ENCODE data around the gene SUGCT. TPM values are rescaled to one million over a fixed set of nuclear protein-coding genes. Genes with fewer than 3 reads are reported as not detected.

SUGCT gene
- total and polyA plus RNA-seq, 10 donors, result 1.4 to 13.6 (median 2.5) TPM

GRCh38 chr7:40482845-40483244, 348.0 kb downstream of the SUGCT start:
- TF ChIP-seq POLR2AphosphoS5 (IDR thresholded peaks at IDR 0.05) (no peak), POLR2A (IDR thresholded peaks at IDR 0.05) (no peak), CTCF (IDR thresholded peaks at IDR 0.05 in 8 of 11, conservative IDR thresholded peaks at IDR 0.05 in 3 of 11) (no peak)
- H3K27ac ChIP-seq, result no peak overlapping the region
- H3K9me3 ChIP-seq, result no peaks in the 10 kb centered on the region
- 54 to 70% (median 65%) methylated on average over 3 of the region's 3 CpGs for WGBS, 5 donors
- DNase-seq, result no peak
- H3K36me3 ChIP-seq, result no peaks in the 10 kb centered on the region
- H3K4me3 ChIP-seq, result no peak overlapping the region
- H3K4me1 ChIP-seq, result no peaks in the 10 kb centered on the region
- intact Hi-C loops (cut with DNase I; ENCODE audit: low total_unique reads), result no loop called here
- no peaks in the 10 kb centered on the region for H3K27me3 ChIP-seq (replicated peaks in 1 of 7)

DNA sequence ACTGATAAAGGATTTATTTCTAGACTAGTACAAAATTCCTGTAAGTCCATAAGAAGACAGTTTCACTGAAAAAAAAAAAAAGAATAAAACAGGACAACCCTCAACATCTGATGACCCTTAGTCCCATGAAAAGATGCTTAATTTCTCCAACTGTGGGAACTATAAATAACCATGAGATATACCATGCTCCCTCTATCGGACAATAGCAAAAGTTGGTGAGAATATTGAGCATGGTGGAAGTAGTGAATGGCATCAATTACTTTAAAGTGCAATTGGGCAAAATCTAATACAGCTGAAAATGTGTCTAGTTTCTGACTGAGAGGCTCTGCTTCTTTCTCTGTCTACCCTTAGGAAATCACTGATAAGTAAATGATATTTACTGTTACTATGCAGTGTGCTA, 348.8 kb downstream of the SUGCT start:
- peaks cover 0 to 4% (median 0%) of the 10 kb centered on the region in 8 donors for H3K9me3 ChIP-seq
- TF ChIP-seq POLR2A (IDR thresholded peaks at IDR 0.05) (no peak), POLR2AphosphoS5 (IDR thresholded peaks at IDR 0.05) (no peak), CTCF (IDR thresholded peaks at IDR 0.05 in 8 of 11, conservative IDR thresholded peaks at IDR 0.05 in 3 of 11) (no peak)
- intact Hi-C loops (cut with DNase I; ENCODE audit: low total_unique reads), result no loop called here
- DNase-seq, result no peak
- no peaks in the 10 kb centered on the region for H3K36me3 ChIP-seq
- no peaks in the 10 kb centered on the region for H3K27me3 ChIP-seq (replicated peaks in 1 of 7)
- WGBS, 5 donors, result 77 to 85% (median 80%) methylated on average over 1 of the region's 1 CpG
- no peak overlapping the region for H3K27ac ChIP-seq
- no peak overlapping the region for H3K4me3 ChIP-seq
- no peaks in the 10 kb centered on the region for H3K4me1 ChIP-seq

DNA sequence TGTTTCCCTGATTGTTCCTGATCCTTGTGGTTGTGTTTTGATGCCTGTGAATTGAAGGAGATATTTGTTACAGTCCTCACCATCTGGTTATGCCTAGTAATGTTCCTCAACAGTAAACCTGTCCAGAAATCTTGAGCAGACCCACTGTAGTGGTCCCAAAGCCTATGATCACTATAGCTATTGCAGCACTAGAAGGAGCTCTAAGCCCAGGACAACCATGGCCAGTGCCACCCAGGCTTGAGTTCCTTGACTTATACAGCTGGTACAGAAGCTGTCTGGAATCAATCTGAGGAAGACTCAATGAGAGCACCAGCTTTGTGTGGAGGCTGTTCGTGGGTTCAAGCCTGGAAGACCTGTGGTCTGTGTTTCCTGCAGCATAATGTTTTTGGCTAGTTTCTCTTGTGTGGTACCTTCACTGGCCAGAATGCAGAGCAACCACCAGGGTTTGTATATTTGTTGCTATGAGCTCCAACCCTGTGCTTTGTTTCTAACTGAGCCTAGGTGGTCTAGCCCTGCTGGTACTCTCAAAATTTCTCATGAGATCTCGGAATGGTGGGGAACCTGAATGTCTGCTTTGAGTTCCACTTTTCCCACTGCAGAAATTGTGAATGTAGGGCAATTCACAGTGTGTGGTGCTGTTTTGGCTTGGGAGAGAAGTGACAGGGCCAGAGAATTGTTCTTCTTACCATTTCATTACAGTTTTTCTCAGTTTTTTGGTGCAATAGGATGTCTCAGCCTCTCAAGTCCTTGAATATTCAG, 355.2 kb downstream of the SUGCT start:
- TF ChIP-seq POLR2A (IDR thresholded peaks at IDR 0.05), result no peak
- TF ChIP-seq POLR2AphosphoS5 (IDR thresholded peaks at IDR 0.05), result no peak
- no peak for TF ChIP-seq CTCF (IDR thresholded peaks at IDR 0.05 in 8 of 11, conservative IDR thresholded peaks at IDR 0.05 in 3 of 11)

DNA sequence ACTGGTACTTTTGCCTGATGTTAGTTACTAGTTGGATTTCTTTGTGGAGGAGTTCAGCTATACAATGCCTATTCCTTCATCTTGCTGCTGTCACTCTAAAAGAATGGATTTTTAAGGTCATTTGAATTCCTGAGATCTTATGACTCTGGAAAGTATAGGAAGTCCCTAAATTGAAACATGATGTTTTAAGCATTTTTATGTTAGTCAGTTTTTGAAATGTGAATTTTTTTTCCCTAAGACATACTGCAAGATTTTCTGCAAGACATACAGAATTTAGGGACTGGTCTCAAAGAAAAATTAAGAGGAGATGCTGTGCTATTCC, 355.8 kb downstream of the SUGCT start:
- no peak overlapping the region for H3K4me3 ChIP-seq
- H3K27ac ChIP-seq, result no peak overlapping the region
- no peaks in the 10 kb centered on the region for H3K27me3 ChIP-seq (replicated peaks in 1 of 7)
- no peaks in the 10 kb centered on the region for H3K4me1 ChIP-seq
- intact Hi-C loops (cut with DNase I; ENCODE audit: low total_unique reads), result no loop called here
- no peaks in the 10 kb centered on the region for H3K36me3 ChIP-seq
- DNase-seq, result no peak
- TF ChIP-seq POLR2AphosphoS5 (IDR thresholded peaks at IDR 0.05), result no peak
- no peak for TF ChIP-seq CTCF (IDR thresholded peaks at IDR 0.05 in 8 of 11, conservative IDR thresholded peaks at IDR 0.05 in 3 of 11)
- no peak for TF ChIP-seq POLR2A (IDR thresholded peaks at IDR 0.05)
- H3K9me3 ChIP-seq, result peaks cover 0 to 14% (median 2%) of the 10 kb centered on the region in 8 donors

More for the DNA sequence above, 355.2 kb downstream of the SUGCT start:
- intact Hi-C loops (cut with DNase I; ENCODE audit: low total_unique reads), result no loop called here
- Histone ChIP-seq H3K4me1 (no peaks in the 10 kb centered on the region), H3K27ac (no peak overlapping the region), H3K9me3 (peaks cover 0 to 14% (median 2%) of the 10 kb centered on the region in 8 donors), H3K36me3 (no peaks in the 10 kb centered on the region), H3K27me3 (replicated peaks in 1 of 7) (no peaks in the 10 kb centered on the region), H3K4me3 (no peak overlapping the region)
- 46 to 77% (median 68%) methylated on average over 2 of the region's 2 CpGs for WGBS, 5 donors
- DNase-seq, result no peak
